SK-N-SH (cell line): Measurements from ENCODE around the gene GRB10. TPM values are rescaled to one million over a fixed set of nuclear protein-coding genes. Genes with fewer than 3 reads are reported as not detected.

ENCODE experiments used
- CTCF ChIA-PET: fragments of 300-600, 350-600 bp; formaldehyde crosslinking; extraction: SDS; loops from one replicate; lab custom pipeline; 2021; lab: Yijun Ruan, JAX
- POLR2A ChIA-PET: fragments of 350-600 bp; sonication (Branson Sonifier 250); formaldehyde crosslinking; extraction: SDS; loops from one replicate; lab custom pipeline; 2020; ENCODE audit warnings: antibody characterized with exemption, inconsistent platforms; lab: Yijun Ruan, JAX
- DNase-seq: peaks from one replicate; pipeline ENCODE4 v3.0.0; 2012
- H2AFZ ChIP-seq: fragments of 200-600 bp; sonication (generic); 2 replicates; pipeline ENCODE4 v1.8.1; 2016; ENCODE audit warnings: antibody characterized with exemption, mild to moderate bottlenecking, low read depth
- H3F3A ChIP-seq: fragments of 200-600 bp; sonication (generic); replicated peaks from 2 replicates; pipeline ENCODE3; 2016; ENCODE audit warnings: antibody characterized with exemption, mild to moderate bottlenecking; ENCODE audit not compliant: insufficient read depth
- H3K27ac ChIP-seq, 2 experiments: fragments of 200-500 bp in 1 of 2; fragments of 200-600 bp in 1 of 2; sonication (Bioruptor generic) in 1 of 2; sonication (generic), shearing (Covaris generic) in 1 of 2; 2 replicates each; pipeline versions ENCODE4 v1.5.1 to v1.6.1; 2014 to 2016; ENCODE audit warnings: low read depth in 2 of 2, inconsistent platforms in 1 of 2, low read length in 1 of 2, mild to moderate bottlenecking in 1 of 2, mixed read lengths in 1 of 2
- H3K27me3 ChIP-seq: fragments of 200-600 bp; sonication (generic), shearing (Covaris generic); 2 replicates; pipeline ENCODE4 v1.6.1; 2016; ENCODE audit warnings: mixed run types; ENCODE audit not compliant: insufficient read depth
- H3K36me3 ChIP-seq, 2 experiments: fragments of 200-500 bp in 1 of 2; fragments of 200-600 bp in 1 of 2; sonication (Bioruptor generic) in 1 of 2; sonication (generic) in 1 of 2; replicated peaks in 1 of 2; 2 replicates each; pipeline versions ENCODE3 to v1.5.1; 2014 to 2016; ENCODE audit warnings: low read length in 1 of 2, mild to moderate bottlenecking in 1 of 2; ENCODE audit not compliant: insufficient read depth in 2 of 2, control insufficient read depth in 1 of 2
- H3K4me1 ChIP-seq, 2 experiments: fragments of 200-500 bp in 1 of 2; fragments of 200-600 bp in 1 of 2; sonication (Bioruptor generic) in 1 of 2; sonication (generic), shearing (Covaris generic) in 1 of 2; 2 replicates each; pipeline versions ENCODE4 v1.5.1 to v1.6.1; 2014 to 2016; ENCODE audit warnings: low read depth in 1 of 2, low read length in 1 of 2, mixed run types in 1 of 2; ENCODE audit not compliant: insufficient read depth in 2 of 2, control insufficient read depth in 1 of 2
- H3K4me2 ChIP-seq: fragments of 200-600 bp; sonication (generic), shearing (Covaris generic); 2 replicates; pipeline ENCODE4 v1.6.1; 2017; ENCODE audit warnings: mixed run types
- H3K4me3 ChIP-seq, 2 experiments: fragments of 200-500 bp in 1 of 2; fragments of 200-600 bp in 1 of 2; sonication (Bioruptor generic) in 1 of 2; sonication (generic), shearing (Covaris generic) in 1 of 2; 2 replicates each; pipeline versions ENCODE4 v1.5.1 to v1.8.1; 2014 to 2016; ENCODE audit warnings: low read depth in 2 of 2, inconsistent platforms in 1 of 2, low read length in 1 of 2, mild to moderate bottlenecking in 1 of 2, mixed read lengths in 1 of 2, moderate library complexity in 1 of 2
- H3K79me2 ChIP-seq: fragments of 200-600 bp; sonication (generic); 2 replicates; pipeline ENCODE4 v1.8.1; 2017; ENCODE audit warnings: mild to moderate bottlenecking; ENCODE audit not compliant: insufficient read depth
- H3K9ac ChIP-seq: fragments of 200-600 bp; sonication (generic); 2 replicates; pipeline ENCODE4 v1.6.1; 2017; ENCODE audit warnings: mixed run types
- H3K9me2 ChIP-seq: fragments of 200-600 bp; sonication (generic); 2 replicates; pipeline ENCODE4 v1.6.1; 2017; ENCODE audit warnings: mixed run types
- H3K9me3 ChIP-seq: fragments of 200-600 bp; sonication (generic); 2 replicates; pipeline ENCODE4 v1.6.1; 2017; ENCODE audit warnings: mixed run types, mild to moderate bottlenecking, moderate library complexity
- H4K20me1 ChIP-seq: fragments of 200-600 bp; sonication (generic); 2 replicates; pipeline ENCODE4 v1.6.1; 2017; ENCODE audit warnings: mild to moderate bottlenecking, mixed run types; ENCODE audit not compliant: insufficient read depth
- FOXJ3 ChIP-seq: sonication (generic); formaldehyde crosslinking; IDR thresholded peaks from 2 replicates; pipeline ENCODE4 v1.5.1; 2020; ENCODE audit warnings: mild to moderate bottlenecking, missing genetic modification reagents
- GATA2 ChIP-seq: sonication (generic); formaldehyde crosslinking; IDR thresholded peaks from 2 replicates; pipeline ENCODE4 v1.5.0; 2020; ENCODE audit warnings: mild to moderate bottlenecking, missing genetic modification reagents
- MAX ChIP-seq: IDR thresholded peaks from 2 replicates; pipeline ENCODE4 v1.4.0; 2012; ENCODE audit warnings: low read depth
- POLR2AphosphoS5 ChIP-seq: IDR thresholded peaks from 2 replicates; pipeline ENCODE4 v1.6.1; 2012; ENCODE audit warnings: low read depth, low read length
- TEAD4 ChIP-seq: IDR thresholded peaks from 2 replicates; pipeline ENCODE4 v1.4.0; 2012; ENCODE audit warnings: mild to moderate bottlenecking, borderline replicate concordance; ENCODE audit not compliant: insufficient read depth
- USF1 ChIP-seq: IDR thresholded peaks from 2 replicates; pipeline ENCODE4 v1.4.0; 2012; ENCODE audit warnings: low read depth, borderline replicate concordance
- WGBS: methylation state at CpG from one replicate; pipeline ENCODE4 v1.1.6; 2017; ENCODE audit warnings: low lambda C conversion rate; 5-methylcytosine and 5-hydroxymethylcytosine counted together
- polyA plus RNA-seq, 3 experiments: library from polyadenylated mRNA; depleted of rRNA; stranded (reverse); fragments of >200 nt; gene quantifications; 2 replicates each; pipeline ENCODE4 v1.2.3, GENCODE V29; 2012

The GRB10 gene
- polyA plus RNA-seq, 1 of the 3 experiments (the other 2 are of a cell fraction) = 5.1 TPM

- no peak overlapping the region for H2AFZ ChIP-seq
- no peaks in the 10 kb centered on the region for H3K9me2 ChIP-seq
- H3K4me3 ChIP-seq = no peak overlapping the region
- H3K27me3 ChIP-seq = no peaks in the 10 kb centered on the region
- no peak overlapping the region for H3K9ac ChIP-seq
- H3K4me1 ChIP-seq = peaks cover 0 to 22% of the 10 kb centered on the region in 2 experiments; a peak in 2 of 4 replicates
- TF ChIP-seq MAX (no peak), USF1 (no peak)
- TF ChIP-seq, all 33 proteins: peak for 0
- Histone ChIP-seq H3K27ac (no peak overlapping the region), H4K20me1 (peaks cover 51% of the 10 kb centered on the region), H3K79me2 (peaks cover 18% of the 10 kb centered on the region), H3K36me3 (peaks cover 0 to 13% of the 10 kb centered on the region in 2 experiments), H3K4me2 (no peak overlapping the region), H3F3A (no peaks in the 10 kb centered on the region), H3K9me3 (no peaks in the 10 kb centered on the region)
- 62% methylated on average over 9 of the region's 9 CpGs for WGBS
- CTCF ChIA-PET = interaction anchor here (1.1 to 3.5 kb wide), 4 partner anchors 13 to 179 kb away, joined by 4 to 30 read pairs (median 6); no protein-coding TSS in a partner anchor
- POLR2A ChIA-PET = no interaction called here
- DNase-seq = no peak
These were observed 136.6 kb downstream of the GRB10 start for GRCh38 chr7:50646069-50646468.

GRCh38 chr7:50645186-50645585 lies 137.5 kb downstream of the GRB10 start:
- CTCF ChIA-PET = interaction anchor here (1.2 to 3.5 kb wide), 5 partner anchors 12 to 516 kb away, joined by 3 to 30 read pairs (median 4); no protein-coding TSS in a partner anchor
- H4K20me1 ChIP-seq = peaks cover 54% of the 10 kb centered on the region
- POLR2A ChIA-PET = no interaction called here

GRCh38 chr7:50644586-50644985 lies 138.1 kb downstream of the GRB10 start:
- Histone ChIP-seq H3K9me2 (no peaks in the 10 kb centered on the region), H3F3A (no peaks in the 10 kb centered on the region), H3K79me2 (peaks cover 18% of the 10 kb centered on the region; the same call in 1 of the 2 replicates), H3K4me1 (peaks cover 0 to 22% of the 10 kb centered on the region in 2 experiments; a peak in 2 of 4 replicates), H3K4me2 (no peak overlapping the region), H4K20me1 (peaks cover 54% of the 10 kb centered on the region), H3K27ac (peak overlapping the region in 1 of 2 experiments; percentile 43; a peak in 1 of 4 replicates), H3K4me3 (no peak overlapping the region), H2AFZ (no peak overlapping the region)
- DNase-seq = peak; percentile 22
- CTCF ChIA-PET = interaction anchor here (0.7 to 3.5 kb wide), 7 partner anchors 11 to 516 kb away, joined by 3 to 30 read pairs (median 4); no protein-coding TSS in a partner anchor
- POLR2A ChIA-PET = no interaction called here
- no peak for TF ChIP-seq TEAD4
- TF ChIP-seq, all 33 proteins: peak for 0
- WGBS = 69% methylated on average over 5 of the region's 5 CpGs
- Histone ChIP-seq H3K9me3 (no peaks in the 10 kb centered on the region), H3K36me3 (peaks cover 0 to 6% of the 10 kb centered on the region in 2 experiments), H3K27me3 (no peaks in the 10 kb centered on the region), H3K9ac (no peak overlapping the region)

More at GRCh38 chr7:50645186-50645585, 137.5 kb downstream of the GRB10 start:
- peaks cover 0 to 22% of the 10 kb centered on the region in 2 experiments; a peak in 2 of 4 replicates for H3K4me1 ChIP-seq
- TF ChIP-seq GATA2 (CRISPR knock-in tag) (no peak), FOXJ3 (CRISPR knock-in tag) (no peak), POLR2AphosphoS5 (no peak)
- H3K79me2 ChIP-seq = peaks cover 18% of the 10 kb centered on the region; the same call in 1 of the 2 replicates
- peak overlapping the region in 1 of 2 experiments; percentile 1; a peak in 1 of 4 replicates for H3K27ac ChIP-seq
- no peaks in the 10 kb centered on the region for H3K9me2 ChIP-seq
- H2AFZ ChIP-seq = no peak overlapping the region
- H3K4me3 ChIP-seq = no peak overlapping the region
- no peaks in the 10 kb centered on the region for H3K27me3 ChIP-seq
- no peak for DNase-seq
- no peaks in the 10 kb centered on the region for H3K9me3 ChIP-seq
- H3K4me2 ChIP-seq = no peak overlapping the region
- H3F3A ChIP-seq = no peaks in the 10 kb centered on the region
- no peak overlapping the region for H3K9ac ChIP-seq
- H3K36me3 ChIP-seq = peaks cover 0 to 8% of the 10 kb centered on the region in 2 experiments
